H9 (cell line): ENCODE data around the gene NAGLU. TPM values are rescaled to one million over a fixed set of nuclear protein-coding genes. Genes with fewer than 3 reads are reported as not detected.
A peak's percentile ranks its signal among the peaks of the same experiment; 100 is the strongest.

ENCODE experiments used
- DNase-seq: peaks from one replicate; pipeline ENCODE4 v3.0.0-alpha.2; 2017
- H2AFZ ChIP-seq: one replicate; pipeline ENCODE4 v1.6.1; 2013; ENCODE audit warnings: mild to moderate bottlenecking, low read length, control low read depth, moderate library complexity
- H2AK5ac ChIP-seq: 2 replicates; pipeline ENCODE4 v1.6.1; 2013; ENCODE audit warnings: low read length, control low read depth, mixed read lengths; ENCODE audit not compliant: insufficient read length
- H2BK120ac ChIP-seq: one replicate; pipeline ENCODE4 v1.6.1; 2013; ENCODE audit warnings: low read depth, mild to moderate bottlenecking, low read length, control low read depth, inconsistent platforms; ENCODE audit not compliant: poor library complexity, severe bottlenecking
- H2BK12ac ChIP-seq: 2 replicates; pipeline ENCODE4 v1.6.1; 2013; ENCODE audit warnings: low read length, control low read depth, mixed read lengths, low read depth; ENCODE audit not compliant: insufficient read length
- H2BK15ac ChIP-seq: 2 replicates; pipeline ENCODE4 v1.6.1; 2013; ENCODE audit warnings: low read depth, low read length, control low read depth
- H2BK20ac ChIP-seq: one replicate; pipeline ENCODE4 v1.6.1; 2013; ENCODE audit warnings: low read depth, mild to moderate bottlenecking, low read length, control low read depth, inconsistent platforms; ENCODE audit not compliant: poor library complexity, severe bottlenecking
- H2BK5ac ChIP-seq: 2 replicates; pipeline ENCODE4 v1.6.1; 2013; ENCODE audit warnings: low read length, control low read depth, mixed read lengths; ENCODE audit not compliant: insufficient read length
- H3K14ac ChIP-seq: 2 replicates; pipeline ENCODE4 v1.6.1; 2013; ENCODE audit warnings: low read length, control low read depth; ENCODE audit not compliant: insufficient read depth
- H3K18ac ChIP-seq: 2 replicates; pipeline ENCODE4 v1.6.1; 2013; ENCODE audit warnings: low read depth, mild to moderate bottlenecking, mixed read lengths, low read length, control low read depth; ENCODE audit not compliant: insufficient read length
- H3K23ac ChIP-seq: 2 replicates; pipeline ENCODE4 v1.6.1; 2013; ENCODE audit warnings: low read length, control low read depth, mixed read lengths, low read depth; ENCODE audit not compliant: insufficient read length
- H3K23me2 ChIP-seq: 2 replicates; pipeline ENCODE4 v1.6.1; 2013; ENCODE audit warnings: low read depth, mild to moderate bottlenecking, mixed read lengths, low read length, control low read depth; ENCODE audit not compliant: insufficient read length, poor library complexity, severe bottlenecking
- H3K27ac ChIP-seq: 2 replicates; pipeline ENCODE4 v1.5.1; 2013; ENCODE audit warnings: low read length, control low read depth, mixed read lengths, low read depth; ENCODE audit not compliant: insufficient read length
- H3K27me3 ChIP-seq: 2 replicates; pipeline ENCODE4 v1.6.1; 2013; ENCODE audit warnings: low read length, control low read depth, inconsistent platforms; ENCODE audit not compliant: insufficient read depth
- H3K4ac ChIP-seq: 2 replicates; pipeline ENCODE4 v1.6.1; 2013; ENCODE audit warnings: low read depth, mild to moderate bottlenecking, control low read depth, inconsistent platforms, low read length, moderate library complexity
- H3K4me1 ChIP-seq: 2 replicates; pipeline ENCODE4 v1.6.1; 2013; ENCODE audit warnings: low read length, control low read depth, inconsistent platforms; ENCODE audit not compliant: insufficient read depth
- H3K4me2 ChIP-seq: 2 replicates; pipeline ENCODE4 v1.6.1; 2013; ENCODE audit warnings: low read length, control low read depth, mixed read lengths; ENCODE audit not compliant: insufficient read length, insufficient read depth
- H3K56ac ChIP-seq: 2 replicates; pipeline ENCODE4 v1.6.1; 2013; ENCODE audit warnings: low read depth, mild to moderate bottlenecking, mixed read lengths, low read length, control low read depth; ENCODE audit not compliant: insufficient read length
- H3K79me1 ChIP-seq: 2 replicates; pipeline ENCODE4 v1.6.1; 2013; ENCODE audit warnings: low read depth, mild to moderate bottlenecking, moderate library complexity, low read length, control low read depth, inconsistent platforms; ENCODE audit not compliant: insufficient read depth, poor library complexity, severe bottlenecking
- H3K79me2 ChIP-seq: 2 replicates; pipeline ENCODE4 v1.6.1; 2013; ENCODE audit warnings: low read length, control low read depth, inconsistent platforms; ENCODE audit not compliant: insufficient read depth
- H3K9ac ChIP-seq: 2 replicates; pipeline ENCODE4 v1.6.1; 2013; ENCODE audit warnings: low read length, control low read depth, mixed read lengths; ENCODE audit not compliant: insufficient read length; ENCODE audit errors: extremely low read depth
- H3K9me3 ChIP-seq: one replicate; pipeline ENCODE4 v1.6.1; 2013; ENCODE audit warnings: low read depth, low read length, inconsistent platforms; ENCODE audit not compliant: control insufficient read depth
- H3T11ph ChIP-seq: one replicate; pipeline ENCODE4 v1.6.1; 2013; ENCODE audit warnings: mild to moderate bottlenecking, low read length, control low read depth, inconsistent platforms
- H4K20me1 ChIP-seq: one replicate; pipeline ENCODE4 v1.6.1; 2013; ENCODE audit not compliant: control insufficient read depth, insufficient read length, insufficient read depth
- H4K5ac ChIP-seq: 2 replicates; pipeline ENCODE4 v1.6.1; 2013; ENCODE audit warnings: low read depth, mild to moderate bottlenecking, mixed read lengths, low read length, control low read depth; ENCODE audit not compliant: insufficient read length
- H4K8ac ChIP-seq: replicated peaks from 2 replicates; pipeline ENCODE4 v1.6.1; 2013; ENCODE audit warnings: low read length, control low read depth, mixed read lengths, low read depth; ENCODE audit not compliant: insufficient read length
- H4K91ac ChIP-seq: 2 replicates; pipeline ENCODE4 v1.6.1; 2013; ENCODE audit warnings: low read depth, mild to moderate bottlenecking, moderate library complexity, mixed read lengths, low read length, control low read depth; ENCODE audit not compliant: insufficient read length
- H3K27ac Mint-ChIP-seq, 3 experiments: 2 replicates in 2 of 3; 3 replicates in 1 of 3; pipeline ENCODE4 v1.8.0; 2020 to 2021; ENCODE audit warnings: mixed read lengths in 3 of 3, mild to moderate bottlenecking in 1 of 3, moderate library complexity in 1 of 3
- H3K27me3 Mint-ChIP-seq: 2 replicates; pipeline ENCODE4 v1.8.0; 2021; ENCODE audit warnings: low read depth, mild to moderate bottlenecking, moderate library complexity, mixed read lengths
- H3K36me3 Mint-ChIP-seq, 3 experiments: 2 replicates in 2 of 3; 3 replicates in 1 of 3; pipeline ENCODE4 v1.8.0; 2020 to 2021; ENCODE audit warnings: low read depth in 3 of 3, mixed read lengths in 3 of 3; ENCODE audit not compliant: insufficient read depth in 1 of 3
- H3K4me1 Mint-ChIP-seq, 2 experiments: 2 replicates each; pipeline ENCODE4 v1.8.0; 2020; ENCODE audit warnings: mixed read lengths in 2 of 2
- H3K4me3 Mint-ChIP-seq, 2 experiments: 2 replicates in 1 of 2; 3 replicates in 1 of 2; pipeline ENCODE4 v1.8.0; 2020 to 2021; ENCODE audit warnings: mild to moderate bottlenecking in 2 of 2, mixed read lengths in 2 of 2, moderate library complexity in 1 of 2
- H3K9me3 Mint-ChIP-seq, 2 experiments: 2 replicates in 1 of 2; 3 replicates in 1 of 2; pipeline ENCODE4 v1.8.0; 2020; ENCODE audit warnings: mild to moderate bottlenecking in 2 of 2, mixed read lengths in 2 of 2, moderate library complexity in 1 of 2
- WGBS: extraction: QIAGEN DNeasy Blood & Tissue Kit; methylation state at CpG from one replicate; pipeline ENCODE4 v1.1.7; 2013; ENCODE audit warnings: missing lambda C conversion rate, low lambda C conversion rate, mixed read lengths; ENCODE audit not compliant: insufficient read length; ENCODE audit errors: extremely low coverage; 5-methylcytosine and 5-hydroxymethylcytosine counted together
- total RNA-seq: library from RNA; stranded (reverse); gene quantifications from 2 replicates; pipeline ENCODE4 v1.2.1, GENCODE V29; 2021
- TF ChIP-seq, protein P1 (sequence below): fragments of 200-600 bp; sonication (generic); conservative IDR thresholded peaks from 3 replicates; pipeline ENCODE4 v1.8.0; 2021; ENCODE audit warnings: antibody characterized with exemption, mild to moderate bottlenecking

The NAGLU gene
- total RNA-seq, 1 experiment from 2014 or later: 23.5 TPM

DNA sequence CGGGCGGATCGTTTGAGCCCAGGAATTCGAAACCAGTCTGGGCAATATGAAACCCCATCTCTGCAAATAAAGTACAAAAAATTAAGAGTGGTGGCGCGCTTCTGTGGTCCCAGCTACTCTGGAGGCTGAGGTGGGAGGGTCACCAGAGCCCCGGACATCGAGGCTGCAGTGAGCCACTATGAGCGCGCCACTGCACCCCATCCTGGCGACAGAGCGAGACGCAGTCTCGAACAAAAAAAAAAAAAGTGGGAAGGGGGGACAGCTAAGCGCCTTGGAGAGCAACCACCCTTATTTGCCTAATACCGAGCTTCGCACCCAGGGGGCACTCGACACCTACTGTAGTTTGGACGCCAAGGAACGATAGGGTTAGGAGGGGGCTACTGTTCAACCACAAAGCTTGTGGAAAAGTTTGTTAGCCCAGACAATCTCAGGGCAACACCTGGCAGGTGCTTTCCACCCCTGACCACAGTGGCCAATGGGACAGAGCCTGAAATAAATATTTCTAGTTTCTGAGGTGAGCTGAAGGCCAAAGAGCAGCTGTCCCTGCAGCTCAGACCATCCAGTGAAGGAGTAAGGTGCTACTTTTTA, 42.3 kb downstream of the NAGLU start:
- H3T11ph ChIP-seq: no peak overlapping the region
- H2BK15ac ChIP-seq: no peak overlapping the region
- peak overlapping the region; percentile 68 for H3K9ac ChIP-seq
- no peak overlapping the region for H2AK5ac ChIP-seq
- H4K20me1 ChIP-seq: no peaks in the 10 kb centered on the region
- TF ChIP-seq, protein P1, sequence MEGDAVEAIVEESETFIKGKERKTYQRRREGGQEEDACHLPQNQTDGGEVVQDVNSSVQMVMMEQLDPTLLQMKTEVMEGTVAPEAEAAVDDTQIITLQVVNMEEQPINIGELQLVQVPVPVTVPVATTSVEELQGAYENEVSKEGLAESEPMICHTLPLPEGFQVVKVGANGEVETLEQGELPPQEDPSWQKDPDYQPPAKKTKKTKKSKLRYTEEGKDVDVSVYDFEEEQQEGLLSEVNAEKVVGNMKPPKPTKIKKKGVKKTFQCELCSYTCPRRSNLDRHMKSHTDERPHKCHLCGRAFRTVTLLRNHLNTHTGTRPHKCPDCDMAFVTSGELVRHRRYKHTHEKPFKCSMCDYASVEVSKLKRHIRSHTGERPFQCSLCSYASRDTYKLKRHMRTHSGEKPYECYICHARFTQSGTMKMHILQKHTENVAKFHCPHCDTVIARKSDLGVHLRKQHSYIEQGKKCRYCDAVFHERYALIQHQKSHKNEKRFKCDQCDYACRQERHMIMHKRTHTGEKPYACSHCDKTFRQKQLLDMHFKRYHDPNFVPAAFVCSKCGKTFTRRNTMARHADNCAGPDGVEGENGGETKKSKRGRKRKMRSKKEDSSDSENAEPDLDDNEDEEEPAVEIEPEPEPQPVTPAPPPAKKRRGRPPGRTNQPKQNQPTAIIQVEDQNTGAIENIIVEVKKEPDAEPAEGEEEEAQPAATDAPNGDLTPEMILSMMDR: peak; percentile 77
- H3K27me3 ChIP-seq: no peaks in the 10 kb centered on the region; the same call in 1 of the 2 replicates
- no peaks in the 10 kb centered on the region for H3K4me1 ChIP-seq
- no peaks in the 10 kb centered on the region for H3K79me1 ChIP-seq
- H3K56ac ChIP-seq: no peak overlapping the region
- H2BK5ac ChIP-seq: no peak overlapping the region
- peak overlapping the region; percentile 98 to 100 (median 99) for H3K27ac Mint-ChIP-seq
- no peak overlapping the region for H4K91ac ChIP-seq
- H3K27me3 Mint-ChIP-seq: no peaks in the 10 kb centered on the region
- no peak overlapping the region for H3K18ac ChIP-seq
- no peak overlapping the region for H3K14ac ChIP-seq
- peak; percentile 95 for DNase-seq
- H3K4ac ChIP-seq: no peak overlapping the region
- no peak overlapping the region for H2BK12ac ChIP-seq
- H3K27ac ChIP-seq: no peak overlapping the region
- no peaks in the 10 kb centered on the region for H3K9me3 ChIP-seq
- peak overlapping the region; percentile 84 for H3K4me2 ChIP-seq
- H4K8ac ChIP-seq: no peak overlapping the region
- H3K23ac ChIP-seq: no peak overlapping the region
- peak overlapping the region; percentile 97 to 99 for H3K4me3 Mint-ChIP-seq
- WGBS: no CpG with 5 or more reads among the region's 20 CpGs
- peaks cover 20 to 21% of the 10 kb centered on the region in 2 experiments for H3K4me1 Mint-ChIP-seq
- no peaks in the 10 kb centered on the region for H3K79me2 ChIP-seq
- H3K36me3 Mint-ChIP-seq: peaks cover 20 to 72% (median 55%) of the 10 kb centered on the region in 3 experiments; a peak in 6 of 7 replicates
- H2AFZ ChIP-seq: no peak overlapping the region
- H2BK20ac ChIP-seq: no peak overlapping the region
- H2BK120ac ChIP-seq: no peak overlapping the region
- H3K23me2 ChIP-seq: peaks cover 3% of the 10 kb centered on the region
- no peak overlapping the region for H4K5ac ChIP-seq
- no peaks in the 10 kb centered on the region for H3K9me3 Mint-ChIP-seq
